GM19467 (cell line): ENCODE measurements around the gene OR10R2.
"Not testable (repeated sequence)": the region's sequence is repeated elsewhere in the genome, so short reads cannot be mapped to it uniquely, and the experiment has no call there.

Experiments used
- ATAC-seq: cut with Tn5 transposase; IDR thresholded peaks from one replicate; pipeline ENCODE4 v1.9.1; 2021; ENCODE audit warnings: mild to moderate bottlenecking, moderate library complexity; ENCODE audit not compliant: unreplicated experiment

OR10R2 gene, protein sequence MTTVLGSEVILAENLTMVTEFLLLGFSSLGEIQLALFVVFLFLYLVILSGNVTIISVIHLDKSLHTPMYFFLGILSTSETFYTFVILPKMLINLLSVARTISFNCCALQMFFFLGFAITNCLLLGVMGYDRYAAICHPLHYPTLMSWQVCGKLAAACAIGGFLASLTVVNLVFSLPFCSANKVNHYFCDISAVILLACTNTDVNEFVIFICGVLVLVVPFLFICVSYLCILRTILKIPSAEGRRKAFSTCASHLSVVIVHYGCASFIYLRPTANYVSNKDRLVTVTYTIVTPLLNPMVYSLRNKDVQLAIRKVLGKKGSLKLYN

GRCh38 chr1:158471920-158472319 lies at the start of gene OR10R2:
OR10R2 (plus strand) TSS chr1:158472220; CDS start chr1:158472326, 106 bp downstream.
- no peak for ATAC-seq

- no peak for ATAC-seq
Measured at GRCh38 chr1:158425027-158425426, 47.0 kb upstream of the OR10R2 start.

- no peak for ATAC-seq
Measured at GRCh38 chr1:158426137-158426536, 45.9 kb upstream of the OR10R2 start, which contains the start of gene OR10K2. OR10K2 (minus strand) TSS chr1:158426237; CDS start chr1:158420866, 5,371 bp downstream.

DNA sequence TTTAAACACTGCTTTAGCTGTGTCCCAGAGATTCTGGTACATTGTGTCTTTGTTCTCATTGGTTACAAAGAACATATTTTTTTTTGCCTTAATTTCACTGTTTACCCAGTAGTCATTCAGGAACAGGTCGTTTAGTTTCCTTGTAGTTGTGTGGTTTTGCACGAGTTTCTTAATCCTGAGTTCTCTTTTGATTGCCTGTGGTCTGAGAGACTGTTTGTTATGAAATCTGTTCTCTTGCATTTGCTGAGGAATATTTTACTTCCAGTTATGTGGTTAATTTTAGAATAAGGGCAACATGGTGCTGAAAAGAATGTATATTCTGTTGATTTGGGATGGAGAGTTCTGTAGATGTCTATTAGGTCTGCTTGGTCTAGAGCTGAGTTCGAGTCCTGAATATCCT lies 41.9 kb upstream of the OR10R2 start:
- ATAC-seq = not testable (repeated sequence)

- no peak for ATAC-seq
Measured at GRCh38 chr1:158434741-158435140, 37.3 kb upstream of the OR10R2 start.

- ATAC-seq = no peak
Measured at GRCh38 chr1:158445376-158445775, 26.6 kb upstream of the OR10R2 start.

GRCh38 chr1:158454537-158454936 lies 17.5 kb upstream of the OR10R2 start:
- ATAC-seq = no peak

DNA sequence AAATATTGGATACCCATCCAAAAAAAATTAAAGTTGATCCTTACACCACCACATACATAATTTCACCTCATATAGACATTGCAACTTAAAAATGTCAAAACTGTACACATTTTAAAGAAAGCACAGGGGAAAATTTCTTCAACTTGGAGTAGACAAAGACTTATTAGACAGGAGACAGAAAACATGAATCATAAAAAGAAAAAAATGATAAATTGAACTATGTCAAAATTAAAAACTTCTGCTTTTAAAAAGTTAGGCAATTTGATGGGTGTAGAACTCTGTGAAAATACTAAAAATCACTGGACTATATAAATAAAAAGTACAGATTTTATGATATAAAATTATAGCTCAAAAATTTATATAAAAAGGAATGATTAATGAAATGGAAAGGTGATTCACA lies 14.8 kb upstream of the OR10R2 start:
- ATAC-seq = no peak

DNA sequence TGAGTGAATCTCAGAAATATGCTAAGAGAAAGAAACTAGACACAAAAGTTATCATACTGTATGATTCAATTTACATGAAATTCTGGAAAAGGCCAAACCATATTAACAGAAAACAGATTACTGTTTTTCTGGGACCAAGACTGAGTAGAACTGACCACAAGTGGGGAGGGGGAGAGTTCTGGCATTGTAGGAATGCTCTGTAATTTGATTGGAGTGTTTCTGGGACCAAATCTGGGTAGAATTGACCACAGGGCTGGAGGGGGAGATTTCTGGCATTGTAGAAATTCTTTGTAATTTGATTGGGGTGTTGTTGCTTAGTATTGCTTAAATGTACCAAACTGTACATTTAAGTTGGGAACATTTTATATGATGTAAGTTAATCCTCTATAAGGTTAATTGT lies 13.8 kb upstream of the OR10R2 start:
- ATAC-seq = no peak

- no peak for ATAC-seq
Measured at GRCh38 chr1:158461534-158461933, 10.5 kb upstream of the OR10R2 start, which contains the start of gene OR10K1. OR10K1 (plus strand) TSS chr1:158461834; CDS start chr1:158465562, 3,728 bp downstream.

DNA sequence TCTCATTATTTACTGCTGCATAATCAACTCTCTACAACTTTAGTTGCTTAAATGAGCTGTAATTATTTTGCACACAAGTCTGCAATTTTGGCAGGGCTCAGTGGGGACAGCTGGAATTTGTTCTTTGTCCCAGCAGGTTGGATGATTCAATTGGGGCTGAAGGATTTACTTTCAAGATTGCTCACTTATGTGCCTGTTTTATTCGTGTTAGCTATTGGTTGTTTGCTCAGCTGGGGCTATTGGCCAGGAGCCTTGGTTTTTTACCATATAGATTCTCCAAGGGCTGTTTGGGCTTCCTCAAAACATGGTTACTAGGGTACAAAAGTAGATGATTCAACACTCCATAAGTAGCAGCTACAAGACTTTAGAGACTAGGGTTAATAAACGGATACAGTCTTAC lies 13.4 kb downstream of the OR10R2 start:
- no peak for ATAC-seq

- ATAC-seq = no peak
Measured at GRCh38 chr1:158491316-158491715, 19.3 kb downstream of the OR10R2 start.

GRCh38 chr1:158493054-158493453 lies 21.0 kb downstream of the OR10R2 start:
- ATAC-seq = no peak

DNA sequence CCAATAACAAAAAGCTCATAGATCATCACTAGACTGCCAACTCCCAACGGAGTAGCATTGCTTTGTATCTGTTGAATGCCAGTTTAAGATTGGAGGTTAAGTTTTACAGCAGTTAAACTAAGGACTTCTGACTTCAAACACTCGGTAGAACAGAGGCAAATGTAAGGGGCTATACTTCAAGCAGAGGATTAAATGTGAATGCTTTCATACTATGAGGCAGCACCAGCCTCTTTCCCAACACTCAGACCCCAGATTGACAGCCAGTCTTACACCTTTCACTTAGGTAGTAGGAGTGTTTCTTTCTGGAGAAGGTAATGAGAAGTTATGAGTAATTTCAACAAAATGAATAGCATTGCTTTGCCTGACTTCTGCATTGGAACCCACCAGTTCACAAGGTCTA lies 22.8 kb downstream of the OR10R2 start:
- no peak for ATAC-seq

DNA sequence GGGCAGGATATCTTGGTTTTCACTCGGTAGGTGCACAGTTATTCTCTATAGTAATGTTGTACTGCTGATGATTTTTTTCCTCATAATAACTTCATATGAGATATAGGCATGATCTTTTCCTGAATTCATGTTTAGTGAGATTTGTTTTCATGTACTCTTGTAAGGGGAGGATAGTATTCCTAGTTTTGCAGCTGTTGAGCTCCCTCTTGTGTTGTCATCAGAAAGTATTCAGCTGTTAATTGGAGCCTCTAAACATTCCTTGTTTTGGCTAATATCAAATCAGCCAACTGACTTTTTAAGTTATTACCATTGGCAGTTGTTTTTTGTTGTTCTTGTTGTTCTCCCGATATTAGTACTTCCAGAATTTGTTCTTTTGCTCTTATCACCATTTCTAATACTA lies 24.4 kb downstream of the OR10R2 start:
- no peak for ATAC-seq

- no peak for ATAC-seq
Measured at GRCh38 chr1:158506369-158506987, 34.5 kb downstream of the OR10R2 start.

- ATAC-seq = no peak
Measured at GRCh38 chr1:158507511-158507910, 35.5 kb downstream of the OR10R2 start.

DNA sequence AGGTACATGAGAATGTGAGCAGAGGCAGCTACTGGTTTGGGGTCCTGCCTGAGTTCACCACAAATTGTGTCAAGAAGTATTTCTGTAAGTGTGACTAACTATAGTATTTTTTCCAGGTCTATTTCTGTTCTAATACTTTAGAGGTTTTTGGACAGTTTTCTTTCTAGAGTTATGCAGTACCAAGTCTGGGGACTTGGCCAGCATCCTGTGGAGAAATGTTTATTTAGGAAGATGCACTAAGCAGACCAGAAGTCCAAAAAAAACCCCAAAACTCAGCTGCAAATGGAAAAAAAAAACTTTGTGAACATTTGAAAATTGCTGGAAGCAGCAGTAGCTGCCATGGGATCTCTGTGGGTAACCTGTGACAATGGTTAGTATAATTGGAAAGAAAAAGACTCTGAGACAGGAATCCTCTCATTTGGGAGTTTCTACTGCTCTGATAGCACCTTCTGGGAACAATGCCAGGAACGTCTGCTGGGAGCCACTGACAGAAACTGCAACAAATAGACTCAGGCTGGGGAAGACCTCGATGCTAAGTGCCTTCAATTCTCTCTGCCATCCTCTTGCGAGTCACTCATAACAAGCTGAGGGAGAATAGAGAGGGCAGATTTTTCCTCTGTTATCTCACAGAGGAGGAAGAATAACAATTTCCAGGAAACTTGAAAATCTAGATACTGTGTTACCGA lies 37.6 kb downstream of the OR10R2 start:
- ATAC-seq = no peak

- ATAC-seq = no peak
Measured at GRCh38 chr1:158516966-158517365, 44.9 kb downstream of the OR10R2 start.

GRCh38 chr1:158520021-158520420 lies 48.0 kb downstream of the OR10R2 start:
- ATAC-seq = no peak

DNA sequence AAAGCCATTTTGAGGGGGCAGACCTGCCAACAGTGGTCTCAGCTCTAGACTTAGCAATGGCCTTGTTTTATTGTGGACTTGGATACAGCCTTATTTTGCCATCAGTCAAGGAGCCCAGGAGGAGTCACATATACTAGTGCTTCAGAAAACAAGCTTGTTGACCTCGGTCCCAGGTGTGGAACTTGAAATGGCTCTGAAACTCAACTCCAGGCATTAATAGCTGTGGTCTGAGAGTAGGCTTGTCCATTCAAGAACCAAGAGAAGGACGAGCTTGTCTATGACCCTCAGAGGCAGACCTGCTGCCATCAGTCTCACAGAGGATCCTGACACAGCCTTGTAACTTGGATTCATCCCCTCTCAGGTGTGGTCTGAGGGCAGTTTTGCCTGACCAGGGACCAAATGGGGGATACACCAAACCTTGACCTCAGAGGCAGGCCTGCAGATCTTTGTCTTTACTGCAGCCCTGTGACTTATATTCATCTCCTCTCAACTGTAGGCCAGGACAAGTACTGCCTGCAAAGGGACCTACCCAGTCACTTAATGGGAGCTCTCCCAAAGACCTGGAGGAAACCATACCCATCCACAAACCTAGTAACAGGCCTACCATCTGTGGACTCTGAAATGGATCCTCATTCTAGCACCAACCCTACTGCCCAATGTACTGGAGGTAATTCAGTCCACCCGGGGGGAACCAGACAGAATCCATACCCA lies 49.1 kb downstream of the OR10R2 start:
- no peak for ATAC-seq
